IMR-90 (cell line): ENCODE results near the gene FOXP1. TPM values are rescaled to one million over a fixed set of nuclear protein-coding genes. Genes with fewer than 3 reads are reported as not detected.

ENCODE experiments used
- ATAC-seq: fragments of 200-7000 bp; cut with Tn5 transposase; 2 replicates; pipeline ENCODE4 v1.9.1; 2020; ENCODE audit warnings: low read depth, mild to moderate bottlenecking, moderate library complexity
- BruUV-seq: library from RNA; stranded (reverse); fragments of 400-500 nt; replicated peaks from 2 replicates; lab custom pipeline; 2021; lab: Mats Ljungman, UMichigan
- CTCF ChIA-PET: fragments of 300-600 bp; formaldehyde crosslinking; extraction: SDS; loops from one replicate; lab custom pipeline; 2021; ENCODE audit warnings: antibody characterized with exemption; lab: Yijun Ruan, JAX
- POLR2A ChIA-PET: fragments of 300-600 bp; sonication (Branson Sonifier 250); formaldehyde crosslinking; loops from one replicate; lab custom pipeline; 2022; ENCODE audit warnings: antibody characterized with exemption; ENCODE audit not compliant: unreplicated experiment; lab: Charles Lee
- DNase-seq: peaks from one replicate; pipeline ENCODE4 v3.0.0; 2013
- H2AFZ ChIP-seq: replicated peaks from 2 replicates; pipeline ENCODE3; 2013; ENCODE audit warnings: low read length, mild to moderate bottlenecking; ENCODE audit not compliant: poor library complexity
- H2AK5ac ChIP-seq: 2 replicates; pipeline ENCODE4 v1.6.1; 2013; ENCODE audit warnings: low read depth, low read length, inconsistent platforms
- H2AK9ac ChIP-seq: replicated peaks from 2 replicates; pipeline ENCODE3; 2013; ENCODE audit warnings: mild to moderate bottlenecking, low read depth, low read length, moderate library complexity; ENCODE audit not compliant: poor library complexity
- H2BK120ac ChIP-seq: 2 replicates; pipeline ENCODE4 v1.6.1; 2013; ENCODE audit warnings: low read depth, low read length, inconsistent platforms
- H2BK15ac ChIP-seq: 3 replicates; pipeline ENCODE4 v1.6.1; 2013; ENCODE audit warnings: low read depth, low read length, inconsistent platforms
- H2BK20ac ChIP-seq: 2 replicates; pipeline ENCODE4 v1.6.1; 2013; ENCODE audit warnings: low read depth, mild to moderate bottlenecking, inconsistent platforms, low read length, moderate library complexity
- H2BK5ac ChIP-seq: 2 replicates; pipeline ENCODE4 v1.6.1; 2013; ENCODE audit warnings: mild to moderate bottlenecking, low read depth, low read length, inconsistent platforms; ENCODE audit not compliant: poor library complexity, severe bottlenecking
- H3K14ac ChIP-seq: replicated peaks from 2 replicates; pipeline ENCODE4 v1.6.1; 2013; ENCODE audit warnings: low read depth, low read length, inconsistent platforms
- H3K18ac ChIP-seq: 2 replicates; pipeline ENCODE4 v1.6.1; 2013; ENCODE audit warnings: low read depth, low read length, control low read depth
- H3K23ac ChIP-seq: 2 replicates; pipeline ENCODE4 v1.6.1; 2013; ENCODE audit warnings: low read depth, low read length, inconsistent platforms
- H3K27ac ChIP-seq: 2 replicates; pipeline ENCODE4 v1.5.1; 2013; ENCODE audit warnings: mild to moderate bottlenecking, control low read depth, low read length; ENCODE audit not compliant: insufficient read depth
- H3K27me3 ChIP-seq: 2 replicates; pipeline ENCODE4 v1.6.1; 2013; ENCODE audit warnings: low read length; ENCODE audit not compliant: control insufficient read depth, insufficient read depth
- H3K36me3 ChIP-seq: 2 replicates; pipeline ENCODE4 v1.6.1; 2013; ENCODE audit warnings: low read length, mixed read lengths; ENCODE audit not compliant: control insufficient read depth, insufficient read depth
- H3K4ac ChIP-seq: 2 replicates; pipeline ENCODE4 v1.6.1; 2013; ENCODE audit warnings: low read depth, low read length, inconsistent platforms
- H3K4me1 ChIP-seq: 2 replicates; pipeline ENCODE4 v1.6.1; 2013; ENCODE audit warnings: low read length, mixed read lengths; ENCODE audit not compliant: control insufficient read depth, insufficient read depth
- H3K4me2 ChIP-seq: 2 replicates; pipeline ENCODE4 v1.6.1; 2013; ENCODE audit warnings: low read depth, mild to moderate bottlenecking, control low read depth, low read length, moderate library complexity
- H3K4me3 ChIP-seq: 2 replicates; pipeline ENCODE4 v1.5.1; 2013; ENCODE audit warnings: low read depth, mild to moderate bottlenecking, control low read depth, low read length, moderate library complexity; ENCODE audit not compliant: insufficient read depth
- H3K56ac ChIP-seq: 2 replicates; pipeline ENCODE4 v1.6.1; 2013; ENCODE audit warnings: low read length, inconsistent platforms; ENCODE audit not compliant: insufficient read depth; ENCODE audit errors: extremely low read depth
- H3K79me1 ChIP-seq, 2 experiments: 2 replicates each; pipeline ENCODE4 v1.6.1; 2013; ENCODE audit warnings: low read length in 2 of 2, inconsistent platforms in 1 of 2, low read depth in 1 of 2
- H3K9ac ChIP-seq: 2 replicates; pipeline ENCODE4 v1.6.1; 2013; ENCODE audit warnings: low read depth, low read length, control low read depth
- H3K9me1 ChIP-seq: 2 replicates; pipeline ENCODE4 v1.6.1; 2013; ENCODE audit warnings: low read length, inconsistent platforms; ENCODE audit not compliant: insufficient read depth
- H3K9me3 ChIP-seq: 2 replicates; pipeline ENCODE4 v1.6.1; 2013; ENCODE audit warnings: low read length; ENCODE audit not compliant: control insufficient read depth, insufficient read depth
- H4K20me1 ChIP-seq: 2 replicates; pipeline ENCODE4 v1.6.1; 2013; ENCODE audit warnings: low read length, inconsistent platforms; ENCODE audit not compliant: insufficient read depth
- H4K5ac ChIP-seq: 2 replicates; pipeline ENCODE4 v1.6.1; 2013; ENCODE audit warnings: mild to moderate bottlenecking, low read depth, low read length, control low read depth
- H4K8ac ChIP-seq, 2 experiments: 2 replicates each; pipeline ENCODE4 v1.6.1; 2013; ENCODE audit warnings: low read depth in 2 of 2, low read length in 2 of 2, control low read depth in 1 of 2, inconsistent platforms in 1 of 2
- H4K91ac ChIP-seq: 2 replicates; pipeline ENCODE4 v1.6.1; 2013; ENCODE audit warnings: low read depth, low read length, inconsistent platforms; ENCODE audit not compliant: insufficient read depth
- CHD1 ChIP-seq: IDR thresholded peaks from 2 replicates; pipeline ENCODE4 v1.6.1; 2012; ENCODE audit warnings: low read depth, low read length, improper control_type of control experiment
- CTCF ChIP-seq: conservative IDR thresholded peaks from 2 replicates; pipeline ENCODE4 v1.5.1; 2012; ENCODE audit warnings: mild to moderate bottlenecking, low read depth, low read length, improper control_type of control experiment
- ELK1 ChIP-seq: fragments of 150-350 bp; IDR thresholded peaks from 2 replicates; pipeline ENCODE4 v1.6.1; 2016; ENCODE audit warnings: low read depth, mild to moderate bottlenecking, low read length, moderate library complexity, borderline replicate concordance
- MAZ ChIP-seq: IDR thresholded peaks from 2 replicates; pipeline ENCODE4 v1.6.1; 2012; ENCODE audit warnings: low read depth, mild to moderate bottlenecking, low read length, improper control_type of control experiment, moderate library complexity, borderline replicate concordance
- RAD21 ChIP-seq: IDR thresholded peaks from 2 replicates; pipeline ENCODE4 v1.6.1; 2012; ENCODE audit warnings: low read length, improper control_type of control experiment
- SMC3 ChIP-seq: fragments of 150-350 bp; IDR thresholded peaks from 2 replicates; pipeline ENCODE4 v1.6.1; 2016; ENCODE audit warnings: low read depth, mild to moderate bottlenecking, antibody characterized with exemption, low read length, moderate library complexity
- USF2 ChIP-seq: fragments of 150-350 bp; IDR thresholded peaks from 2 replicates; pipeline ENCODE4 v1.6.1; 2017; ENCODE audit warnings: mild to moderate bottlenecking, antibody characterized with exemption, low read length, low read depth
- WGBS, 2 experiments: methylation state at CpG; one replicate each; pipeline versions ENCODE4 v1.1.5 to v1.1.7; 2013; ENCODE audit warnings: missing lambda C conversion rate in 2 of 2; ENCODE audit not compliant: insufficient read length in 1 of 2; ENCODE audit errors: extremely low coverage in 2 of 2; 5-methylcytosine and 5-hydroxymethylcytosine counted together
- dilution Hi-C: fragments of 300-500 bp; cut with HindIII; formaldehyde crosslinking; loops from one replicate; pipeline ENCODE4 v1.14.3; 2018; ENCODE audit warnings: low sequenced_read_pairs; ENCODE audit not compliant: unreplicated experiment
- in situ Hi-C: fragments of 300-500 bp; cut with MboI; formaldehyde crosslinking; loops from 3 replicates; pipeline ENCODE4 v1.14.3; 2019; ENCODE audit warnings: low sequenced_read_pairs, inconsistent platforms, mixed read lengths
- intact Hi-C: fragments of 100-400 bp; cut with micrococcal nuclease; formaldehyde crosslinking; loops from 2 replicates; pipeline ENCODE4 v1.10.0; 2022
- polyA plus RNA-seq, 3 experiments: library from polyadenylated mRNA; depleted of rRNA; stranded (reverse); fragments of >200 nt; gene quantifications; 2 replicates each; pipeline ENCODE4 v1.2.3, GENCODE V29; 2012; ENCODE audit warnings: low replicate concordance in 1 of 3
- total RNA-seq: library from RNA; depleted of rRNA; stranded (reverse); fragments of >200 nt; gene quantifications from 2 replicates; pipeline ENCODE4 v1.2.3, GENCODE V29; 2012

The FOXP1 gene
- total and polyA plus RNA-seq, 2 of the 4 experiments (the other 2 are of a cell fraction) = 37.0 to 132 TPM

- peak; percentile 82 for DNase-seq
- Histone ChIP-seq H3K4me2 (no peak overlapping the region), H4K8ac (no peak overlapping the region), H2BK20ac (no peak overlapping the region), H3K23ac (no peak overlapping the region), H2BK120ac (no peak overlapping the region), H3K27me3 (no peaks in the 10 kb centered on the region), H3K18ac (no peak overlapping the region), H4K20me1 (no peaks in the 10 kb centered on the region), H3K14ac (no peak overlapping the region), H2BK5ac (no peak overlapping the region), H2AK9ac (no peak overlapping the region), H3K4me3 (no peak overlapping the region), H4K91ac (no peak overlapping the region), H3K79me1 (peaks cover 4 to 10% of the 10 kb centered on the region in 2 experiments), H3K9ac (no peak overlapping the region), H3K9me3 (no peaks in the 10 kb centered on the region), H3K4me1 (peaks cover 5% of the 10 kb centered on the region), H3K36me3 (no peaks in the 10 kb centered on the region), H2AFZ (no peak overlapping the region), H3K27ac (no peak overlapping the region), H2AK5ac (no peak overlapping the region), H3K9me1 (no peaks in the 10 kb centered on the region), H4K5ac (no peak overlapping the region), H3K4ac (no peak overlapping the region), H3K56ac (no peak overlapping the region), H2BK15ac (no peak overlapping the region)
- ChIA-PET CTCF (no interaction called here), POLR2A (no interaction called here)
- BruUV-seq = no TSS peak
- WGBS, 2 experiments = no CpG with 5 or more reads among the region's 3 CpGs
- ATAC-seq = no peak
- TF ChIP-seq USF2 (no peak), ELK1 (no peak), MAZ (no peak), CTCF (no peak), SMC3 (no peak), RAD21 (no peak), CHD1 (no peak)
- intact Hi-C loops (no loop called here), dilution Hi-C loops (no loop called here), in situ Hi-C loops (no loop called here)
Measured at GRCh38 chr3:71185733-71186455, 397.6 kb downstream of the FOXP1 start.
